Erythroblast (primary cell): ENCODE results near the gene CFAP46.

Experiments used
- GATA1 ChIP-seq: IDR thresholded peaks from 2 replicates; pipeline ENCODE4 v1.6.1; 2011; ENCODE audit warnings: low read depth, mild to moderate bottlenecking, control low read depth, low read length, moderate library complexity
- POLR2A ChIP-seq: IDR thresholded peaks from 2 replicates; pipeline ENCODE4 v1.6.1; 2011; ENCODE audit warnings: mild to moderate bottlenecking, low read length

DNA sequence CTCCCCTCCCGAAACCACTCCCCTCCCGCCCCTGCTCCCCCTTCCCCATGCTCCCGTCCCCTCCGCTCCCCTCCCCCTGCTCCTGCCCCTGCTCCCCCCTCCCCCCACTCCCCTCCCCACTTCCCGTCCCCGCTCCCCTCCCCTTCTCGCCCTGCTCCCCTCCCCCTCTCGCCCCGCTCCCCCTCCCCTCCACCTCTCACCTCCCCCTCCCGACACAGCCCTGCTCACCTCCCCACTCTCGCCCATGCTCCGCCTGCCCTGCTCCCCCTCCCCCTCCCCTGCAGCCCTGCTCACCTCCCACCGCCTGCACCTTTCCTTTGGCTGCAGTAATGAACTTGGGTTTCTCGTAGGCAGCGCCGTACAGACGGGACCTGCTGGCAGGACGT lies 106.5 kb downstream of the CFAP46 start:
- no peak for TF ChIP-seq POLR2A
- no peak for TF ChIP-seq GATA1
